HG02981 (cell line): ENCODE results near the gene TTC7B.

Source experiments
- ATAC-seq: cut with Tn5 transposase; IDR thresholded peaks from one replicate; pipeline ENCODE4 v1.9.1; 2021; ENCODE audit warnings: mild to moderate bottlenecking, moderate library complexity; ENCODE audit not compliant: unreplicated experiment

The TTC7B gene

DNA sequence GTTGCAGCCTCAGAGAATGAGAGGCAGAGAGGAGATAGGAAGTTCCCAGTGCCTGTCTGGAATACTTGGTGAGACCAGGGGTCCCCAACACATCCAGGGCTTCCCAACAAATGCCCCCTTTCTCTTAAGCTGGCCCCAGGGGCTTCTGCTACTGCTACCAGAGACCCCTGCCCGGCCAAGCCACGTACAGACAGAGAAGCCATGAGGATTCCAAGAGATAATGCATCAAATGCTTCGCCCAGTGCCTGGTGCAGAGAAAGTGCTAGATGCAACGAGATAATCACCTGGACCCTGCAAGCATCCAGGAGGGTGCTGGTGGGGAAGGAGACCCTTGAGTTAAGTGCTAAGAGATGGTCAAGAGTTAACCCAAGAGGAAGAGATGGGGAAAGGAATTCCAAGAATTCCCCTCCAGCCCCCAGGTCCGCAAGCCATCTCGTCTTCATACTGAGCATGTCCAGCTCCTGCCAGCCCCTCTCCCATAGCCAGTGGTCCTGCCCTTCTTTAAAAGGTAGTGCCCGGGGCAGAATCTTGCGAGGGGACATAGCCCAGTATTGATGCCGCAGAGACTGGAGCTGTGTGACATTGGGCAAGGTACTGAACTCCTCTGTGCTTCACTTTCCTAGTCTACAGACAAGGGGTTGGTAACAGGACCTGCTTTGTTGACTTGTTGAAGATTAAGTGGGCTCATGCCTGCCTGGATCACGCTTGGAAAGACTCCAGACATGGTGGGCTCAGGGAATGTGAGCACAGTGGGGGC, 316.1 kb downstream of the TTC7B start:
- no peak for ATAC-seq

DNA sequence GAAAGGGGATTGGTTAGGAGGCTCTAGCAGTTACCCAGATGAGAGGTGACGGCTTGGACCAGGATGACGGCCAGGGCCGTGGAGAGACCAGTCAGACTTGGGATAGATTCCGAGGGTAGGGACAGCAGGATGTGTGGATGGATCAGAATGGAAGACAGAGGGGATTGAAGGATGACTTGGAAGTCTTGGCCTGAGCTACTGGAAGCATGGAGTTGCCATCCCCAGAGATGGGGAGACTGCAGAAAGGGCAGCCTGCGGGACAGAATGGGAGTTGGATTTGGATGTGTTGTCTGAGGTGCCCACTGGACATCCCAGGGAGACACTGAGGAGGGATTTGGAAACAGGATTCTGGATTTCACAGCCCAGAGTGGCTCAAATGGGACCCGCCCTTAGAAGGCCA, 317.1 kb downstream of the TTC7B start:
- ATAC-seq, result no peak

DNA sequence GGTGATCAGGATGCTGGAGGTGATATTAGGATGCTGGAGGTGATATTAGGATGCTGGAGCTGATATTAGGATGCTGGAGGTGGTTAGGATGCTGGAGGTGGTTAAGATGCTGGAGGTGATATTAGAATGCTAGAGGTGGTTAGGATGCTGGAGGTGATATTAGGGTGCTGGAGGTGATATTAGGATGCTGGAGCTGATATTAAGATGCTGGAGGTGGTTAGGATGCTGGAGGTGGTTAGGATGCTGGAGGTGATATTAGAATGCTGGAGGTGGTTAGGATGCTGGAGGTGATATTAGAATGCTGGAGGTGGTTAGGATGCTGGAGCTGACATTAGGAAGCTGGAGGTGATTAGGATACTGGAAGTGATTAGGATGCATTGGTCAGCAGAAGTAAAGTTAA, 318.0 kb downstream of the TTC7B start:
- ATAC-seq, result no peak

DNA sequence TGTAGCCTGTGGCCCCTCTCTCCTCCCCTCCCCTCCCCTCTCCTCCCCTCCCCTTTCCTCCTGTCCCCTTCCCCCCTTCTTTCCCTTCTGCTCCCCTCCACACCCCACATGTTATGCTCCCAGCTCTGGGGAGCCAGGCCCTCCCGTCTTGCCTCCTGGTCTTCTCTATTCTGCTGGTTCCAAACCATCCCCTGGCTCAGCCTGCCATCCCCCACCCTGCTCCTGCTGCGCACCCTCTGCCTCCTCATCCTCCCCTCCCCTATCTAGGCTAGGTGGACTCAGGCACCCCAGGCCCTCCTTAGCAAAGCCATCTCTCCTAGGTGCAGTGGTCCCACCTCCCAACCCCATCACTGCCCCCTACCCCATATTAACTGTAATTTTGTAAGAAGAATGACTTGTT, 319.9 kb downstream of the TTC7B start:
- no peak for ATAC-seq

DNA sequence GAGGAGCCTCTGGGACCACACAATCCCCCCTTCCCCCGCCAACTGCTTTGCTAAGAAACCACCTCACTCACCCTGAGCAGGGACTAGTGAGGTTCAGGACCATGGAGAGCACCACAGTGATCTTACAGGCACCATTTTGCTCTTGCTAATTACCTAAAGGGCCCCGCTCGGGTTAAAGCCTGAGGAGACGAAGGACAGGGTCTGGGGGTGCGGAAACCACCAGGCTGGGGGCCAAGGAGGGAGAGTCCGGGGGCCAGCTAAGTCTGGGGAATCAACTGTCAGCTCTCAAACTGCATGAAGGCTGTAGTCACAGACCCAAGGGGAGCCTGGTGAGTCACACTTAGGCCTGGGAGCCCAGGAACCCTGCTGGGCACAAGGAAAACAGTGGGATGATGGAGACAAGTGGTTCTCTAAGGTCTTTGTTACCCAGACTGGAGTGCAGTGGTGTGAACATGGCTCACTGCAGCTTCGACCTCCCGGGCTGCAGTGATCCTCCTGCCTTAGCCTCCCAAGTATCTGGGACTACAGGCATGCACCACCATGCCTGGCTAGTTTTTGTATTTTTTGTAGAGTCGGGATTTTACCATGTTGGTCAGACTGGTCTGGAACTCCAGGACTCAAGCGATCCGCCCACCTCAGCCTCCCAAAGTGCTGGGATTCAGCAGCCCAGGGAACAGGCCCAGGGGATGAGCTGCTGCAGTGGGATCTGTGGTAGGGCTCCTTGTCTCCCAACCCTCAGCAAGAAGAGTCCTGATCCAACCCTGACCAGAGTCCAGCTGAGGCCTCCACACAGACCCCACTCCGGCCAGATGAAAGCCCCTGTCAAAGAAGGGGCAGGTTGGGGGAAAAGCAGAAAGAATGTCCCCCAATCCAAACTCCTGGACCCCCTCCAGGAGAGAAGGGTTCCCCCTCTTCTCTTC, 320.6 kb downstream of the TTC7B start:
- no peak for ATAC-seq

DNA sequence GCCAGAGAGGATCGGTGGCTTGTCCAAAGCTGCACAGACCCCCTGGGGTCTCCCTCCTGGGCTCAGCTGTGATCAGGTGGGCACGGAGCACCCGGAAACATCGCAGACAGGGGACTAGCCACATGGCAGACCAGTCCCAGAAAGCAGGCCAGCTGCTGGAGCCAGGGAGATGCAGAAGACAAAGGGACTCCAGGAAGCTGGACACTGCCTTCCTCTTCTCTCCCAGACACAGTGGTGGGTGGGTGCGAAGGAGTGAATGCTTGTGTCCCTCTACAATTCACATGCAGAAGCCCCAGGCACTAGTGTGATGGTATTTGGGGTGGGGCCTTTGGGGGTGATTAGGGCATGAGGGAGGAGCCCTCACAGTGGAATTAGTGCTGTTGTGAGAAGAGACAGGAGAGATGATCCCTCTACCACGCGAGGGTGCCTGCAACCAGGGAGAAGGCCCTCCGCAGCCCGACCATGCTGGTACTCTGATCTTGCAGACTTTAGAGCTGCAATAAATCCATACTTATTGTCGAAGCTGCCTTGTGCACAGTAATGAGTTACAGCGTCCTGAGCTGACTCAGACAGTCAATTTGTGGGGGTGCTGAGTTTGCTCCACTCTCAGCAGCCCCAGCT, 324.2 kb downstream of the TTC7B start:
- ATAC-seq, result no peak

DNA sequence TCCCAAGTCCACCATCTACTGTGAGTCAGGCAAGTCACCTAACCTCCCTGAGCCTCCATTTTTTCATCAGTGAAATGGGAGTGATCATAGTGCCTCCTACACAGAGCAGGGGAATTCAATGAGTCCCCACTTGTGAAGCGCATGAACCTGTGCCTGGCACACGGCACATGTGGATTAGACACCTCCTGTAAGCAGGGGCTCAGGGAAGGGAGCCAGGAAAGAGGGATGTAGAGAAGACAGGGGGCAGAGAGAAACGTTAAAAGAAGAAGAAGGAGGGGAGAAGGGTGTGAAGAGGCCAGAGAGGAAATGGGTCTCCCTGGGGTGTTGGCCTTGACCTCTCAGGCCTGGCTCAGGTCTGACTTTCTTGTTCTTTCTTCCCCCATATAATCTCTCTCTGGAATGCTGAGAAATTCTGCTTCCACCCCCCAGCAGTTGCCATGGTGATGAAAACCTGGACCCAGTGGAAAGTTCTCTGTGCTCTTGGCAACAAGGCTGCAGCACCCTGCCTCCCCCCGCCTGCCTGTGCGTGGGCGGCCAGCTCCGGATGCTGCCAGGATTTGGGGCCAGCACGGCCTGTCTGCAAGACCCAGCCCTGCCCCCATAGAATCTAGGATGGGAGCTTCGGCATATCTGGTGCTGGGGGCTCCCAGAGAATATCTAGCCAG, 324.9 kb downstream of the TTC7B start:
- ATAC-seq, result no peak

DNA sequence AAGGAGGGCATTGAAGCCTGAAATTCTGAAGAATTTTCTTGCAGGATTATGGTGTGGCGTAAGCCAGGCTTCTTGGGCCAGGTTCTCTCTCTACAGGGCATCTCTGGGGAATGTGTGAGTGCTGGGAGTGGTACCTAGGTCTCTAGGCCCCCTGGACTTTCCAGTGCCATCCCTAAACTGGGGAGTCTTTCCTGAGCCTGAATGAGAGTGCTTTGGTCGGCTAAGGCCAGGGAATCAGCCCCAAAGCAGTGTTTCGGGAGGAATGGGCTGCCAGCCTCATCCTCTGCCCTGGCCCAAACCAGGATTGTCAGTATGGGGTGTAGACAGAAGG, 325.5 kb downstream of the TTC7B start:
- ATAC-seq, result no peak

DNA sequence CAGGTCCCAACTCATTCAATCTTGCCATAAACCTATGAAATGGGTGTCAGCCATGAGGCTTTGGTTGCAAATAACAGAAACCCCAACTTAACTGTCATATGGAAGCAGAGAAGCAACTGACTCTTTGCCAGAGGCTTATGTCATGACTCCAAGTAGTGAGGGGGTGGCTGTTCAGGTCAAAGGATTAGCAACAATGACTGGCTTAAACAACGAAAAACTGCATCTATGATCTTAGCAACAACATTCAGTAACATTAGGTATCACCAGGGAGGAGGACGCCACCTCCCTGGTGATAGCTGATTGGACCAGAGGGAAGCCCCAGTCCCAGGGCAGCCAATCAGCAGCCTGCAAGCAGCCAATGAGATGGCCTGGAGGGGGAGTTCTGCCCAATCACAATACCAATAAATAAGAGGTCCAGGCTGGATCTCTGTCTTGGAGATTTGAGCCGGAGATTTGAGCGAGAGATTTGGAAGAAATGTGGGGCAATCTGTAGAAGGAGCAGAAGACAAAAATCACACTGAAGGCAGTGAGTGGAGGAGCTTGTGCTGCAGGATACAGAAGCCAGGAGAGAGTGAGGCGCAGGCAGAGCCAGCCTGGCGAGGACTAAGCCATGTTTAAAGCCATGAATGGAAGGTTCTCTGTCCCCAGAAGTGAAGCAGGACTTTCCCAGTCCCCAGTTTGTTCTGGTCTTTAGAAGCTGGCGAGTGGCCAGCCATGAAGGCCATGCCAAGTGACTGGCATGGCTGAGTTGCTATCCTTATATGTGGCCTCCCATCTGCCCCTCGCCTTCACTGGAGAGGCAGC, 326.1 kb downstream of the TTC7B start:
- ATAC-seq, result no peak

DNA sequence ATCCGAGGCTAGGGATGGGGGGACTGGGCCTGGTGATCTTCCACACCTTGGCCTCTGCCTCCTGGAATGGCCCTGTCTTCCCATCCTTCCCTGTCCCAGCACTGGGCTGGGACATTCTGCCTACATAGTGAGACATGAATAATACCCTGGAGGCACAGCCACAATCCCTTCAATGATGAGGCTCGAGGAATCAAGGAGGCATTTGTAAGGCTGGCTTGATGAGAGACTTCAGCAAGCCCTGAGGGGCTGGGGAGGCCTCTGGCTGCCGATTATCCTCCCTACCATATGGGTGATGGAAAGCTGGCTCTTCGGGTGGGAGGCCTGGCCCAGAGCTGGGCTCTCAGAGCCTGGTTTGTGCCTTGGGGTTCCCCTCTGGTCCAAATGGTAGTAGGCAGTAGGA, 326.9 kb downstream of the TTC7B start:
- ATAC-seq, result no peak

DNA sequence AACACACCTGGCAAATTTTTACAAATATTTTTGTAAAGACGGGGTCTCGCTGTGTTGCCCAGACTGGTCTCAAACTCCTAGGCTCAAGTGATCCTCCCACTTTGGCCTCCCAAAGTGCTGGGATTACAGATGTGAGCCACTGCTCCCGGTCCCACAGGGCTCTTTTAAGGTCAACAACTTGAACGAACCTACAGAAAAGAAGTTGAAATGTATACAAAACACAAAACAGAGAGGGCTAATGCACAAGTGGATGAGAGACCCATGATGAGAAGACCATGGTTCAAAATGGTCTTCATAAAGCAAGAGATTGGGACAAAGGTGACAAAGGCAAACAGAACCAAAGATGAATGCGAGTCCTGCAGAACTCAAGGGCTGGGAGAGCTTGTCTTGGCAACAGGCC, 328.0 kb downstream of the TTC7B start:
- no peak for ATAC-seq

DNA sequence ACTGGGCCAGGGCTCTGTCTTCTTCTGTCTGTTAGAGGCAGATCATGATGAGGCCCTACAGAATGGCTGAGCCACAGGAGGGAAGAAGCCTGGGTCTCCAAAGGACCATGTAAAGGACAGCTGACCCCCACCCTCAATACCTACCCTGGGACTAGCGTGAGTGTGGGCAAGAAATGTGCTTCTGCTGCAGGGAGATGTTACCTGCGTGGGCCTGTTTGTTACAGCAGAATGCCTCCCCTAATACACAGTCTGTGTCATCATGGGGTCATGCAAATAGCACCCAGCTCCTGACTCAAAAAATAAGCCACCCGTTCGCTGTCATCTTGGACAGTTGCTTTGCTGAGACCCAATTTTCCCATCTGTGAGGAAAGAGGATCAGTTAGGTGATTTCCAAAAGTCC, 328.8 kb downstream of the TTC7B start:
- no peak for ATAC-seq

DNA sequence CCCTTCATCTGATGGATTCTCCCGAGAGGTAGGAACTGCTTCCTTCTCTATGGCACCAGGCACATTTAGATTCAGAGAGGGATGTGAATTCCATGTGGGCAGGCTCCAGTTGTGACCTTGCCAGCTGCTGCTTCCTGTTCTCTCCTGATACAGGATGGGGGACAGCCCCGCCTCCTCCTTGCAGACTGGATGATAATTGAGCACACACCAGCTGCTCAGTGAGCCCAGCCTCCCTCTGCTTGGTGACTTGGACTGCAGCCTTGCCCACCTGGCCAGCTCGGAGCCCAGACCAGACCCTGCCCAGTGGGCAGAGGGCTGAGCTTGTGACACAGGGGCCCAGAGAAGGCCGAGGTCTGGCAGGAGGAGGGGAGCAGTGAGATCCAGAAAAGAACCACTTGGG, 329.2 kb downstream of the TTC7B start:
- ATAC-seq, result no peak

DNA sequence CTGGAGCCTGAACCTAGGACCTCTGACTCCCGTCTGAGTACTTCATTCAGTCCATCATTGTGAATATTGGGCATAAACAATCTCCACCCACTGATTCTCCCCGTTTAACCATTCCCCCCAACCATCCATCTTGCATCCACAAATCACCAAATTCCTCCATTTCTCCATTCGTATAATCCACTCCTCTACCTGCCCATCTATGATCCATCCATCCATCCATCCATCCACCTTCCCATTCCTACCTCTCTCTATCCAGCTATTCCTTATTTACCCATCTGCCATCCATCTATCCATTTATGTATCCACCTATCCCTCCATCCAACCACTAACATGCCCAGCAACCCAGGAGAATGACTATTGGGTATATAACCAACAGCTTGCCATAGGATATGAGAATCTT, 331.9 kb downstream of the TTC7B start:
- no peak for ATAC-seq

DNA sequence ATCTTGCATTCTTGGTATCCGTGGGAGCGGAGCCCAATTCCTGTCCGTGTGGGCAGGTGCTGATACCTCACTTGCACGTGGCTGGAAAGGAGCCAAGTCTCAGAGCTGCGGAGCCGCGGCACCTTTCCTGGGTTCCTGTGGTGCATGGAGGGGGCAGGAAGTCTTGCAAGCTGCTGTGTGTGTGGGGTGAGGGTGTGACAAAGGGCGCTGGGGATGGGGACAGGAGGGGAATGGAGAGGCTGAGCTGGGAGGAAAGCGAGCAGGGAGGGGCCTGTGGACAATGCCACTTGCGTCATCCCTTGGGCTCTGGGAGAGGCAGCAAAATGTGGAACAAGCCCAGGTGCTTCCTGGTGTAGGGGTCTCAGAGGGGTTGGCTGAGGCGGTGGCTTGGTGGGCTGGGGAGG, 332.7 kb downstream of the TTC7B start:
- ATAC-seq, result no peak

DNA sequence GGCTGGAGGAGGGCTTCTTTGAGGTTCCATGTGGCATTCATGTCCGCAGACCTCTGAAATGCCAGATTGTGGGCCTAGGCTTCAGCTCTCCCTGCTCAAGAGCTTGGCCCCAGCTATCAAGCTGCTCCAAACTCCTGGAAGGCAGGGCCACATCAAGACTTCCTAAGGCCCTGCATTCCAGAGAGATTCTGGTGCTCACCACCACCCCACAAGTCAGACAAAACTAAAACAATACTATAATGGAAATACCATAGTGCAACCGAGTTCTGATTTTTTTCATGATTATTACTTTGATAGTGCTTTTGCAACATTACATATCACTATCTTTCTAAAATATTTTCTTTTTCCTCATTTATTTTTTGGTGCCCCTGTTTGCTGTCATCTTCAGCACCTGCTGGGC, 333.1 kb downstream of the TTC7B start:
- no peak for ATAC-seq

DNA sequence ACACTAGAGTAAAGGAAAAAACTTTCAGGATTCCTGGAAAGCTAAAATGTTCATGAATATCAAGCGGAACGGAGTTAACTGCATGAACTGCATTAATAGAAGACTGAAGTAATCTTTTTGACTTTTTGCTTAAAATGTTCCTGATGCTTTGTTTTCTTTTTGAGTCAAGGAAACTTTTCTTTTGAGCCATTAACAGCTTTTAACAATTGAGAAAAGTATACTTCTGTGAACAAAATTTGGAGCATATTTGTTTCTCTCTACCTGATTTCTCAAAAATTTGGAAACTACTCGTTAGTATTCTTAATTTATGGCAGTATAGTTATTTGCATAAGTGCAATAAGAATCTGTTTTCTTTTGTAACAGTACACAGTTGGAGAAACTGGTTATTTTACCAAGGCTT, 340.9 kb downstream of the TTC7B start:
- ATAC-seq, result no peak
